Epithelial cell of proximal tubule (primary cell): ENCODE data around the gene RAB40B. TPM values are rescaled to one million over a fixed set of nuclear protein-coding genes. Genes with fewer than 3 reads are reported as not detected.

Source experiments
- DNase-seq: peaks from one replicate; pipeline ENCODE4 v3.0.0-alpha.2; 2011; ENCODE audit warnings: low read depth
- H3K4me3 ChIP-seq: 2 replicates; pipeline ENCODE4 v1.5.1; 2011; ENCODE audit warnings: low read depth, mild to moderate bottlenecking, low read length
- total RNA-seq: library from RNA; depleted of rRNA; stranded (reverse); fragments of >200 nt; gene quantifications from 2 replicates; pipeline ENCODE4 v1.2.3, GENCODE V29; 2015
- TF ChIP-seq, protein P1 (sequence below): conservative IDR thresholded peaks from 2 replicates; pipeline ENCODE4 v1.5.1; 2012; ENCODE audit warnings: low read depth, mild to moderate bottlenecking, low read length

Gene RAB40B
- total RNA-seq, 1 donor from 2014 or later: 7.8 TPM

DNA sequence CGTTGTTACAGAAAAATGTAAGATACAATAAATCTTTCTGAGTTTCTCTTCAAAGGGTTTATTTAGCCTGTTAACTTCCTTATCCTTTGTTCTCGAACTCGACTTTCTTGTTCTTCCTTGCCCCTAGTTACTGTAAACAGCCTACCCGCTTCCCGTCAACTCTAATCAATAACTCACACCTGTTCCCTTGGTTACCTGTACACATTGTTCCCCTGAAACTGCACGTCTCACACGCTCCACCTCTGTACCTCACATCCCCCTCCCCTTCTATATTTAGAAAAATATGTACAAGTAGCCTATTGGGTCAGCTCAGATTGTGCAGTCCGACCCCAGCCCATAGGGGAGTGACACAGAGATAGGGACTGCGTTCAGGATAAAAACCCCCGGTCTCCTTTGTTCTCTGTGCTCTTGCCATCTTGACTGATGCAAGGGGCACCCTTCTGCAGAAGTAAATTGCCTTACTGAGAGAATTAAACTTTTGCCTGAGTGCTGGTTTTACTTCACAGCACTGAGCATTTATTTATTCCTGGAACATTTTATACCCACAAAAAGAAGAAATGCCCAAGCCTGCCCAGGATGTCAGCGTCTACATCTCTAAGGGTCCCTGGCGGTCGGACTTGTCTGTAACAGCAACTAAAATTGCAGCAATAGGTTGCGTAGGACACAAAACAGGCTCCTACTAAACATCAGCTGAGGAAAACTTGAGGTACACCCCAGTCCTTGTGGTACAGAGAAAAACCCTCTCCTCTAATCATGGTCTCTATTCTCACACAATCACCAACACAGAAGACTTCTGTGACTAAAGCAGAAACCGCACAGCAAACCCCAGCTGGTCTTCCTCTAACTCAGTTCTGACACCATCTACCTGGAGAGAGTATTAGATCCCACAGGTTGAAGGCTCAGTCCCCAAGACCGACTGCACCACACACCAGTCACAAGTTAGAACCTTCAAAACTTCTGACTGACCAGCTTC lies 61.6 kb downstream of the RAB40B start:
- DNase-seq: no peak
- no peak overlapping the region for H3K4me3 ChIP-seq
- TF ChIP-seq, protein P1, sequence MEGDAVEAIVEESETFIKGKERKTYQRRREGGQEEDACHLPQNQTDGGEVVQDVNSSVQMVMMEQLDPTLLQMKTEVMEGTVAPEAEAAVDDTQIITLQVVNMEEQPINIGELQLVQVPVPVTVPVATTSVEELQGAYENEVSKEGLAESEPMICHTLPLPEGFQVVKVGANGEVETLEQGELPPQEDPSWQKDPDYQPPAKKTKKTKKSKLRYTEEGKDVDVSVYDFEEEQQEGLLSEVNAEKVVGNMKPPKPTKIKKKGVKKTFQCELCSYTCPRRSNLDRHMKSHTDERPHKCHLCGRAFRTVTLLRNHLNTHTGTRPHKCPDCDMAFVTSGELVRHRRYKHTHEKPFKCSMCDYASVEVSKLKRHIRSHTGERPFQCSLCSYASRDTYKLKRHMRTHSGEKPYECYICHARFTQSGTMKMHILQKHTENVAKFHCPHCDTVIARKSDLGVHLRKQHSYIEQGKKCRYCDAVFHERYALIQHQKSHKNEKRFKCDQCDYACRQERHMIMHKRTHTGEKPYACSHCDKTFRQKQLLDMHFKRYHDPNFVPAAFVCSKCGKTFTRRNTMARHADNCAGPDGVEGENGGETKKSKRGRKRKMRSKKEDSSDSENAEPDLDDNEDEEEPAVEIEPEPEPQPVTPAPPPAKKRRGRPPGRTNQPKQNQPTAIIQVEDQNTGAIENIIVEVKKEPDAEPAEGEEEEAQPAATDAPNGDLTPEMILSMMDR: no peak

DNA sequence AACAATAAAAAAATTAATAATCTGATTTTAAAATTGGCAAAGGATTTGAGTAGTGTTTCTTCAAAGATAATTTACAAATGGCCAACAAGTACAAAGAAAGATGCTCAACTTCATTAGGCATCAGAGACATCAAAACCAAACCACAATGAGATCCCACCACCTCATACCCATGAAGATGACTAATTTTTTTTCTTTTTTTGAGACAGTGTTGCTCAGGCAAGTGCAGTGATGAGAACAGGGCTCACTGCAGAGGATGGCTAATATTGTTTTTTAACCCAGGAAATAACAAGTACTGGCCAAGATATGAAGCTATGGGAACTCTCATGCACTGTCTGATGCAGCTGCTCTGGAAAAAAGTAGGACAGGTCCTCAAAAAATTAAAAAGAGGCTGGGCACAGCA lies 65.2 kb downstream of the RAB40B start:
- no peak for DNase-seq
- TF ChIP-seq, protein P1: no peak
- no peak overlapping the region for H3K4me3 ChIP-seq

DNA sequence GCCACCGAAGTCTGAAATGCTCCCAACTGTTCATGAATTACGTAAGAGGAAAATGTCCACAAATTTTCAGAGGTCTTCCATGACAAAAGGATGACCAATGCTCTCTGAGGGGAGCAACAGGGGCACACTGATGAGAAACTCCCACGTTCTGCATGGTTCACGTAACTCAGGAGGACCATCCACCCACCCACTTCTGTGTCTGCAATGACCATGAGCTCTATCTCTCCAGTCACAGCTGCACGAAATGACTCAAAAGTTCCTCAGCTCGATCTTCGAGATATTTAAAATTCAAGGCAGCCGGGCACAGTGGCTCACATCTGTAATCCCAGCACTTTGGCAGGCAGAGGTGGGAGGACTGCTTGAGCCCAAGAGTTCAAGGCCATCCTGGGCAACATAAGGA lies 66.0 kb downstream of the RAB40B start:
- TF ChIP-seq, protein P1: no peak
- no peak for DNase-seq
- no peak overlapping the region for H3K4me3 ChIP-seq

DNA sequence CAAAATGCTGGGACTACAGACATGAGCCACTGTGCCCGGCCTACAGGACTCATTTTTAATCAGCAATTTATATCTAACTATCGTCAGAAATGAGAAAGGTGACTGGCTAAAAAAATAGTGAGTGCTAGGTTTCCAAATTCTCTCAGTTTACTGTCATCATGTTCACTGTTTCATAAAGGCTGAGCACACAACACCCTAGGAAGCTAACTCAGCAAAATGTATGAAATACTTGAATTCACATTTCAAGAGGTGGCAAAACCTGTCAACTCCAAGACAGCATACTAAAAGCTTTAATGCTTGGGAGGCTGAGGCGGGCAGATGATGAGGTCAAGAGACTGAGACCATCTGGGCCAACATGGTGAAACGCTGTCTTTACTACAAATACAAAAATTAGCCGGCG lies 67.0 kb downstream of the RAB40B start:
- no peak for DNase-seq
- TF ChIP-seq, protein P1: no peak
- H3K4me3 ChIP-seq: no peak overlapping the region

DNA sequence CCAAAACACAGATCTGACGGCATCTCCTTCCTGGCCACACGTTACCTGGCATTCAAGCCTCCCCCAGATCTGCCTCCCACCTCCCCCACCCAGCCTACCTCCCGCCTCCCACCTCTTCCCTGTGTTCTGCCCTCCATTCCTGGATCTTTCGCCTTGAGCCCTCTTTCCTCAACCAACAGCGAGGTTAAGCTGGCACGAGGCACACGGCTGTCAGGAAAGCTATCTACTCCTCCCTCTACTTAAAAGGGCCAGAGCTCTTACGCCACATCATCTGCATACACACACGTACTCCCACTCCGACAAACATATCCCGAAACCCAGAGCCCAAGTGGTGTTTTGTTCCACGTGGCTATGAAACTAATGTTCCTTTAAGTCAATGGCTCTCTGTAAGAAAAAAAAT lies 68.3 kb downstream of the RAB40B start:
- TF ChIP-seq, protein P1: no peak
- DNase-seq: no peak
- no peak overlapping the region for H3K4me3 ChIP-seq

DNA sequence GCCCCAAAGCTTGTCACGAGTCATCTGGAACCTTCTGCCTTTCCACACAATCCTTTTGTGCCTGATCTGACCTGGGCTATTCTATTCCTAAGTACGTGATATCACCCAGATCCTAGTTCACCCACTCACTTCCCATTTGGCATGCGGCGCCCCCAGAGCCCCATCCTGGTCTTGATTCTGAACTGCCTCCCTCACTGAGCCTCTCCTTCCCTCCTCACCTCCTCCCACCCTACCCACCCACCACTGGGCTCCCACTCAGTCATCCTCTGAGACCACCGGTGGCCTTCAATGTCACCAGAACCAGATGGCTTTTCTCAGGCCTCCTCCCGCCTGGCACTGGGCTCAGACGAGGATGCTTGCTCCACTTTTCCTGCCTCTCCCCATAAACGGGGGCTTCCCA lies 68.8 kb downstream of the RAB40B start:
- TF ChIP-seq, protein P1: no peak
- no peak overlapping the region for H3K4me3 ChIP-seq
- no peak for DNase-seq

DNA sequence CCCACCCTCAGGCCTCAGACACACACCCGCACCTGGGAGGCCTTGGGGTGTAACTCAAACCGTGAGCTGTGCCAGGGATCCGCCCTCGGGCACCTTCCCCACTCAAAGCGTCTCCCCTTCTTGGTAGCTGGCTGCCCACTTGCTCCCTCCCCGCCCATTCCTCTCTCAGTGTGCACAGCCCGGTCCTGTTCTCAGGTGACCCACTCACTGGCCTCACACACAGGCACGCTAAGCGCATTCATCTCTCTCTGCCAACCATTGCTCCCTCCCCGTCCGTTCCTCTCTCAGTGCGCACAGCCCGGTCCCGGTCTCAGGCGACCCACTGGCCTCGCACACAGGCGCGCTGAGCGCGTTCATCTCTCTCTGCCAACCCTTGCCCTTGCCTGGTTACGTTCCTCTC lies 71.1 kb downstream of the RAB40B start:
- no peak for DNase-seq
- H3K4me3 ChIP-seq: no peak overlapping the region
- TF ChIP-seq, protein P1: no peak
